Vagina (tissue), 2 donors: ENCODE measurements around the gene PRKCE. TPM values are rescaled to one million over a fixed set of nuclear protein-coding genes. Genes with fewer than 3 reads are reported as not detected.

Source experiments
- DNase-seq, 2 donors: peaks; one replicate each; pipeline ENCODE4 v3.0.0-alpha.2; 2017; ENCODE audit errors: extremely low spot score in 2 of 2
- H3K27ac ChIP-seq: fragments of 200-600 bp; sonication (generic); one replicate; pipeline ENCODE4 v1.5.1; 2019
- H3K27me3 ChIP-seq: fragments of 200-600 bp; sonication (generic); one replicate; pipeline ENCODE4 v1.5.1; 2019
- H3K36me3 ChIP-seq, 2 donors: fragments of 200-600 bp; sonication (generic); one replicate each; pipeline ENCODE4 v1.5.1; 2017 to 2019
- H3K4me1 ChIP-seq: fragments of 200-600 bp; sonication (generic); one replicate; pipeline ENCODE4 v1.5.1; 2019
- H3K4me3 ChIP-seq, 2 donors: fragments of 200-600 bp; sonication (generic); 1 replicate in 1 of 2; 2 replicates in 1 of 2; pipeline ENCODE4 v1.5.1; 2016 to 2019
- H3K9me3 ChIP-seq: fragments of 200-600 bp; sonication (generic); one replicate; pipeline ENCODE4 v1.5.1; 2019
- POLR2A ChIP-seq, 2 donors: fragments of 450-650 bp; IDR thresholded peaks; one replicate each; pipeline ENCODE4 v1.6.1; 2017; ENCODE audit warnings: antibody characterized with exemption in 2 of 2, mild to moderate bottlenecking in 2 of 2, moderate library complexity in 2 of 2
- POLR2AphosphoS5 ChIP-seq, 2 donors: sonication (generic); formaldehyde crosslinking; IDR thresholded peaks; one replicate each; pipeline ENCODE4 v1.9.0; 2017; ENCODE audit warnings: antibody characterized with exemption in 2 of 2, mild to moderate bottlenecking in 2 of 2, low read depth in 1 of 2; ENCODE audit not compliant: insufficient read depth in 1 of 2
- intact Hi-C: fragments of 100-400 bp; cut with DNase I; formaldehyde crosslinking; loops from one replicate; pipeline ENCODE4 v1.15.1; 2023
- total RNA-seq: library from RNA; depleted of rRNA; stranded (reverse); fragments of >200 nt; gene quantifications from one replicate; pipeline ENCODE4 v1.2.3, GENCODE V29; 2016
- TF ChIP-seq, protein P1 (sequence below), 3 experiments: fragments of 450-650 bp in 2 of 3; fragments of 200-600 bp in 1 of 3; sonication (generic) in 1 of 3; IDR thresholded peaks; one replicate each; pipeline ENCODE4 v1.5.1; 2017 to 2019; ENCODE audit warnings: antibody characterized with exemption in 3 of 3, mild to moderate bottlenecking in 2 of 3, moderate library complexity in 2 of 3

Gene PRKCE
- total RNA-seq, 1 donor from 2014 or later = 11.8 TPM

- Histone ChIP-seq H3K36me3 (no peaks in the 10 kb centered on the region), H3K4me3 (no peak overlapping the region), H3K4me1 (peaks cover 19% of the 10 kb centered on the region), H3K27me3 (no peaks in the 10 kb centered on the region), H3K27ac (no peak overlapping the region), H3K9me3 (no peaks in the 10 kb centered on the region)
- DNase-seq = no peak
- intact Hi-C loops = no loop called here
- TF ChIP-seq POLR2A (IDR thresholded peaks at IDR 0.05) = no peak
- no peak for TF ChIP-seq POLR2AphosphoS5 (IDR thresholded peaks at IDR 0.05; ENCODE audit: insufficient read depth in 1 of 2, low read depth in 1 of 2)
- TF ChIP-seq, protein P1, sequence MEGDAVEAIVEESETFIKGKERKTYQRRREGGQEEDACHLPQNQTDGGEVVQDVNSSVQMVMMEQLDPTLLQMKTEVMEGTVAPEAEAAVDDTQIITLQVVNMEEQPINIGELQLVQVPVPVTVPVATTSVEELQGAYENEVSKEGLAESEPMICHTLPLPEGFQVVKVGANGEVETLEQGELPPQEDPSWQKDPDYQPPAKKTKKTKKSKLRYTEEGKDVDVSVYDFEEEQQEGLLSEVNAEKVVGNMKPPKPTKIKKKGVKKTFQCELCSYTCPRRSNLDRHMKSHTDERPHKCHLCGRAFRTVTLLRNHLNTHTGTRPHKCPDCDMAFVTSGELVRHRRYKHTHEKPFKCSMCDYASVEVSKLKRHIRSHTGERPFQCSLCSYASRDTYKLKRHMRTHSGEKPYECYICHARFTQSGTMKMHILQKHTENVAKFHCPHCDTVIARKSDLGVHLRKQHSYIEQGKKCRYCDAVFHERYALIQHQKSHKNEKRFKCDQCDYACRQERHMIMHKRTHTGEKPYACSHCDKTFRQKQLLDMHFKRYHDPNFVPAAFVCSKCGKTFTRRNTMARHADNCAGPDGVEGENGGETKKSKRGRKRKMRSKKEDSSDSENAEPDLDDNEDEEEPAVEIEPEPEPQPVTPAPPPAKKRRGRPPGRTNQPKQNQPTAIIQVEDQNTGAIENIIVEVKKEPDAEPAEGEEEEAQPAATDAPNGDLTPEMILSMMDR (IDR thresholded peaks at IDR 0.05) = no peak
Observed at GRCh38 chr2:45765007-45765727, 113.7 kb downstream of the PRKCE start.

GRCh38 chr2:45765728-45766254 is 114.3 kb downstream of the PRKCE start:
- Histone ChIP-seq H3K27ac (no peak overlapping the region), H3K27me3 (no peaks in the 10 kb centered on the region), H3K4me3 (no peak overlapping the region), H3K36me3 (no peaks in the 10 kb centered on the region), H3K9me3 (no peaks in the 10 kb centered on the region), H3K4me1 (peaks cover 23% of the 10 kb centered on the region)
- DNase-seq = no peak
- intact Hi-C loops = no loop called here
- TF ChIP-seq POLR2AphosphoS5 (IDR thresholded peaks at IDR 0.05; ENCODE audit: insufficient read depth in 1 of 2, low read depth in 1 of 2) (no peak), POLR2A (IDR thresholded peaks at IDR 0.05) (no peak)
- TF ChIP-seq, protein P1 (IDR thresholded peaks at IDR 0.05) = no peak

GRCh38 chr2:45768208-45768607 is 116.7 kb downstream of the PRKCE start:
- no peaks in the 10 kb centered on the region for H3K36me3 ChIP-seq
- H3K27ac ChIP-seq = no peak overlapping the region
- intact Hi-C loops = no loop called here

DNA sequence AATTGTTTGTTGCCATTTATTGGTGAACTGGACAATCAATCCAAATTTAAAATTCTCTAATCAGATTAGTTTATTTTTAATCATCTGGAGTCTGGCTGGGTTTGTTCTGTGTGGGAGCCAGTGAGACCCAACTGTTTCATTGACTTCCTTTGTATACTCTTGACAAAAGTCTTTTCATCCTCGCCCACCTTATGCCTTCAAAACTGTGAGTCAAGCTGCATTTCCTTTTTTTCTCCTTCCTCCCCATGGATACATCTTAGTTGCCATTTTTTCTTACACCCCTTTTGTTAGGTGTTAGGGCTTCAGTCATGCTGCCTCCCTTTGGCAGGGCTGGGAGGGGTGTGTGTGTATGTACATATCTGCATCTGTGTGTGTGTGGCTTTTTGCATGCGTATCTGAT is 117.6 kb downstream of the PRKCE start:
- intact Hi-C loops = no loop called here
- peaks cover 35% of the 10 kb centered on the region for H3K4me1 ChIP-seq

More at GRCh38 chr2:45768208-45768607, 116.7 kb downstream of the PRKCE start:
- Histone ChIP-seq H3K4me1 (peaks cover 35% of the 10 kb centered on the region), H3K27me3 (no peaks in the 10 kb centered on the region), H3K9me3 (no peaks in the 10 kb centered on the region), H3K4me3 (no peak overlapping the region)
- DNase-seq = no peak
- TF ChIP-seq POLR2AphosphoS5 (IDR thresholded peaks at IDR 0.05; ENCODE audit: insufficient read depth in 1 of 2, low read depth in 1 of 2) (no peak), POLR2A (IDR thresholded peaks at IDR 0.05) (no peak)
- TF ChIP-seq, protein P1 (IDR thresholded peaks at IDR 0.05) = no peak

More for the DNA sequence above, 117.6 kb downstream of the PRKCE start:
- no peaks in the 10 kb centered on the region for H3K36me3 ChIP-seq
- DNase-seq = no peak
- H3K4me3 ChIP-seq = no peak overlapping the region
- TF ChIP-seq POLR2AphosphoS5 (IDR thresholded peaks at IDR 0.05; ENCODE audit: insufficient read depth in 1 of 2, low read depth in 1 of 2) (no peak), POLR2A (IDR thresholded peaks at IDR 0.05) (no peak)
- TF ChIP-seq, protein P1 (IDR thresholded peaks at IDR 0.05) = no peak
- H3K27ac ChIP-seq = no peak overlapping the region
- no peaks in the 10 kb centered on the region for H3K27me3 ChIP-seq
- no peaks in the 10 kb centered on the region for H3K9me3 ChIP-seq
